Testis (tissue), 2 donors: Measurements from ENCODE around the gene CDK18.

ENCODE experiments used
- POLR2A ChIP-seq: fragments of 450-650 bp; IDR thresholded peaks from one replicate; pipeline ENCODE4 v1.6.1; 2017; ENCODE audit warnings: antibody characterized with exemption, mild to moderate bottlenecking, moderate library complexity
- TF ChIP-seq, protein P1 (sequence below), 3 experiments: fragments of 450-650 bp in 2 of 3; fragments of 200-600 bp in 1 of 3; sonication (generic) in 1 of 3; IDR thresholded peaks; one replicate each; pipeline ENCODE4 v1.5.1; 2016 to 2019; ENCODE audit warnings: antibody characterized with exemption in 3 of 3, mild to moderate bottlenecking in 2 of 3, moderate library complexity in 1 of 3

DNA sequence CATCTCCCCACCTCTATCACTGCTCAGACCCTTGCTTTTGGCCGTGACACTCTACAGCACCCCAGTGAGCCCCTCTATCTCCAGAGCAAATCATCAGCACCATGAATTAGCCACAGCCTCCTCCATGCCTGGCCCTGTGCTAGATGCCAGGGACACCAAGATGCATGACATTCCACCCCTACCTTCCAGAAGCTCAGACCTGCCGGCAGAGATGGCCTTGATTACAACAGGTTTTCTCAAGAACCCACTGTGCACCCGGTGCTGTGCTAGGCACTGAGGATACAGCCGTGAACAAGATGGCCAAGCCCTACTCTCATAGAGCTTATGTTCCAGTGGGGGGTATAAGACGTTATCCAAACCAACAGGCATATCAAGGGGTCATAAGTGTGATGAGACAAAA, 30.6 kb downstream of the CDK18 start:
- TF ChIP-seq, protein P1, sequence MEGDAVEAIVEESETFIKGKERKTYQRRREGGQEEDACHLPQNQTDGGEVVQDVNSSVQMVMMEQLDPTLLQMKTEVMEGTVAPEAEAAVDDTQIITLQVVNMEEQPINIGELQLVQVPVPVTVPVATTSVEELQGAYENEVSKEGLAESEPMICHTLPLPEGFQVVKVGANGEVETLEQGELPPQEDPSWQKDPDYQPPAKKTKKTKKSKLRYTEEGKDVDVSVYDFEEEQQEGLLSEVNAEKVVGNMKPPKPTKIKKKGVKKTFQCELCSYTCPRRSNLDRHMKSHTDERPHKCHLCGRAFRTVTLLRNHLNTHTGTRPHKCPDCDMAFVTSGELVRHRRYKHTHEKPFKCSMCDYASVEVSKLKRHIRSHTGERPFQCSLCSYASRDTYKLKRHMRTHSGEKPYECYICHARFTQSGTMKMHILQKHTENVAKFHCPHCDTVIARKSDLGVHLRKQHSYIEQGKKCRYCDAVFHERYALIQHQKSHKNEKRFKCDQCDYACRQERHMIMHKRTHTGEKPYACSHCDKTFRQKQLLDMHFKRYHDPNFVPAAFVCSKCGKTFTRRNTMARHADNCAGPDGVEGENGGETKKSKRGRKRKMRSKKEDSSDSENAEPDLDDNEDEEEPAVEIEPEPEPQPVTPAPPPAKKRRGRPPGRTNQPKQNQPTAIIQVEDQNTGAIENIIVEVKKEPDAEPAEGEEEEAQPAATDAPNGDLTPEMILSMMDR (IDR thresholded peaks at IDR 0.05), result no peak
- no peak for TF ChIP-seq POLR2A
